Esophagus muscularis mucosa (tissue), 4 donors: Measurements from ENCODE around the gene HAUS5. TPM values are rescaled to one million over a fixed set of nuclear protein-coding genes. Genes with fewer than 3 reads are reported as not detected.

Source experiments
- DNase-seq: peaks from one replicate; pipeline ENCODE4 v3.0.0-alpha.2; 2017; ENCODE audit errors: extremely low spot score
- H3K27ac ChIP-seq, 4 donors: fragments of 200-600 bp; sonication (generic); replicated peaks in 1 of 4; 1 replicate in 3 of 4; 2 replicates in 1 of 4; pipeline ENCODE4 v1.5.1; 2016 to 2019; ENCODE audit warnings: mild to moderate bottlenecking in 1 of 4
- H3K27me3 ChIP-seq, 4 donors: fragments of 200-600 bp; sonication (generic); one replicate each; pipeline versions ENCODE4 v1.5.1 to v1.6.0; 2016 to 2019
- H3K36me3 ChIP-seq, 4 donors: fragments of 200-600 bp; sonication (generic); one replicate each; pipeline ENCODE4 v1.5.1; 2016 to 2019
- H3K4me1 ChIP-seq, 4 donors: fragments of 200-600 bp; sonication (generic); one replicate each; pipeline ENCODE4 v1.5.1; 2016 to 2019
- H3K4me3 ChIP-seq, 4 donors: fragments of 200-600 bp; sonication (generic); 1 replicate in 2 of 4; 2 replicates in 2 of 4; pipeline ENCODE4 v1.5.1; 2016 to 2019; ENCODE audit warnings: mild to moderate bottlenecking in 4 of 4, moderate library complexity in 1 of 4
- H3K9me3 ChIP-seq, 4 donors: fragments of 200-600 bp; sonication (generic); 1 replicate in 3 of 4; 2 replicates in 1 of 4; pipeline ENCODE4 v1.5.1; 2016 to 2019
- CTCF ChIP-seq, 3 experiments: fragments of 200-600 bp in 2 of 3; fragments of 450-650 bp in 1 of 3; sonication (generic) in 2 of 3; IDR thresholded peaks; one replicate each; pipeline ENCODE4 v1.5.1; 2017 to 2019; ENCODE audit warnings: antibody characterized with exemption in 3 of 3, mild to moderate bottlenecking in 2 of 3, moderate library complexity in 1 of 3
- EP300 ChIP-seq: sonication (generic); formaldehyde crosslinking; IDR thresholded peaks from one replicate; pipeline ENCODE4 v1.6.1; 2017; ENCODE audit warnings: antibody characterized with exemption
- POLR2A ChIP-seq: fragments of 450-650 bp; IDR thresholded peaks from one replicate; pipeline ENCODE4 v1.6.1; 2017; ENCODE audit warnings: antibody characterized with exemption, moderate library complexity, mild to moderate bottlenecking, low read depth
- POLR2AphosphoS5 ChIP-seq, 2 donors: sonication (generic); formaldehyde crosslinking; IDR thresholded peaks; one replicate each; pipeline ENCODE4 v1.6.1; 2017; ENCODE audit warnings: antibody characterized with exemption in 2 of 2
- WGBS: methylation state at CpG from one replicate; pipeline ENCODE4 v1.1.5; 2018; 5-methylcytosine and 5-hydroxymethylcytosine counted together
- intact Hi-C: fragments of 100-400 bp; cut with DNase I; formaldehyde crosslinking; loops from one replicate; pipeline ENCODE4 v1.15.1; 2023
- total RNA-seq, 4 donors: library from RNA; depleted of rRNA; stranded (reverse); fragments of >200 nt; gene quantifications; one replicate each; pipeline versions ENCODE4 v1.1.0 to v1.2.1, GENCODE V29; 2016

HAUS5 gene
- total RNA-seq, 4 donors from 2014 or later: 3.7 to 4.7 (median 4.3) TPM

GRCh38 chr19:35623327-35624010 is 10.9 kb downstream of the HAUS5 start:
- peaks cover 0 to 32% (median 19%) of the 10 kb centered on the region in 4 donors for H3K36me3 ChIP-seq
- WGBS: 86% methylated on average over 6 of the region's 6 CpGs
- no peaks in the 10 kb centered on the region for H3K9me3 ChIP-seq
- peaks cover 6 to 9% (median 9%) of the 10 kb centered on the region in 4 donors for H3K4me1 ChIP-seq
- intact Hi-C loops: no loop called here
- no peak for DNase-seq
- no peaks in the 10 kb centered on the region for H3K27me3 ChIP-seq
- H3K4me3 ChIP-seq: no peak overlapping the region
- TF ChIP-seq EP300 (no peak), POLR2AphosphoS5 (IDR thresholded peaks at IDR 0.05) (no peak), CTCF (IDR thresholded peaks at IDR 0.05) (no peak), POLR2A (no peak)
- no peak overlapping the region for H3K27ac ChIP-seq

- H3K4me1 ChIP-seq: peaks cover 19 to 32% (median 28%) of the 10 kb centered on the region in 4 donors
- intact Hi-C loops: loop anchor here (2.0 to 5.0 kb wide), 2 partner anchors 15 to 81 kb away; partner anchors contain the start of gene TMEM147
- no peak for DNase-seq
- WGBS: 16% methylated on average over 9 of the region's 9 CpGs
- H3K27ac ChIP-seq: peak overlapping the region; percentile 86 to 96 (median 92)
- H3K4me3 ChIP-seq: peak overlapping the region; percentile 88 to 99 (median 94)
- H3K9me3 ChIP-seq: no peaks in the 10 kb centered on the region
- TF ChIP-seq POLR2AphosphoS5 (IDR thresholded peaks at IDR 0.05) (no peak), EP300 (no peak), CTCF (IDR thresholded peaks at IDR 0.05) (no peak), POLR2A (no peak)
- H3K27me3 ChIP-seq: no peaks in the 10 kb centered on the region
- peaks cover 31 to 33% (median 32%) of the 10 kb centered on the region in 4 donors for H3K36me3 ChIP-seq
Observed at GRCh38 chr19:35628264-35628564, 15.7 kb downstream of the HAUS5 start.

GRCh38 chr19:35628565-35629331 is 16.2 kb downstream of the HAUS5 start, which contains the start of gene RBM42:
Gene RBM42 (plus strand): TSS chr19:35629036. CDS start chr19:35629154, 118 bp downstream.
- H3K36me3 ChIP-seq: peaks cover 36 to 38% (median 37%) of the 10 kb centered on the region in 4 donors
- 0% methylated on average over 18 of the region's 56 CpGs for WGBS
- DNase-seq: peak; percentile 100
- peaks cover 19 to 32% (median 28%) of the 10 kb centered on the region in 4 donors for H3K4me1 ChIP-seq
- H3K27me3 ChIP-seq: no peaks in the 10 kb centered on the region
- no peaks in the 10 kb centered on the region for H3K9me3 ChIP-seq
- peak within 1 kb of the TSS; percentile 88 to 99 (median 94) for H3K4me3 ChIP-seq
- peak within 1 kb of the TSS; percentile 86 to 96 (median 92) for H3K27ac ChIP-seq
- intact Hi-C loops: loop anchor here (2.0 to 5.0 kb wide), 2 partner anchors 14 to 81 kb away; partner anchors contain the start of gene TMEM147
- TF ChIP-seq POLR2AphosphoS5 (IDR thresholded peaks at IDR 0.05) (peak; percentile 95), POLR2A (peak; percentile 49), CTCF (IDR thresholded peaks at IDR 0.05) (peak in 1 of 3 experiments; percentile 41), EP300 (no peak)

- DNase-seq: no peak
- 9% methylated on average over 11 of the region's 15 CpGs for WGBS
- intact Hi-C loops: loop anchor here (2.0 to 5.0 kb wide), 2 partner anchors 14 to 82 kb away; partner anchors contain the start of gene TMEM147
- no peaks in the 10 kb centered on the region for H3K27me3 ChIP-seq
- H3K4me3 ChIP-seq: peak overlapping the region; percentile 88 to 99 (median 94)
- H3K4me1 ChIP-seq: peaks cover 19 to 32% (median 28%) of the 10 kb centered on the region in 4 donors
- peak overlapping the region; percentile 86 to 96 (median 92) for H3K27ac ChIP-seq
- no peaks in the 10 kb centered on the region for H3K9me3 ChIP-seq
- no peak for TF ChIP-seq EP300
- TF ChIP-seq CTCF (IDR thresholded peaks at IDR 0.05): no peak
- no peak for TF ChIP-seq POLR2A
- no peak for TF ChIP-seq POLR2AphosphoS5 (IDR thresholded peaks at IDR 0.05)
- peaks cover 42 to 44% (median 43%) of the 10 kb centered on the region in 4 donors for H3K36me3 ChIP-seq
Observed at GRCh38 chr19:35629332-35629633, 16.7 kb downstream of the HAUS5 start.
